ENCODE measurements around the gene CLIP2.

The CLIP2 gene

GRCh38 chr7:74302745-74303221, 13.6 kb downstream of the CLIP2 start:
- ATAC-seq (ENCODE audit: low read depth) (no peak; the same call in 2 of the 3 replicates), DNase-seq (ENCODE audit: low spot score) (no peak)
- no peaks in the 10 kb centered on the region for H3K9me3 ChIP-seq (ENCODE audit: severe bottlenecking)
- peaks cover 11% of the 10 kb centered on the region for H3K4me1 ChIP-seq (ENCODE audit: insufficient read depth, poor library complexity, severe bottlenecking)
- no peak overlapping the region for H3K27ac ChIP-seq (ENCODE audit: poor library complexity, severe bottlenecking)
- no peaks in the 10 kb centered on the region for H3K27me3 ChIP-seq (ENCODE audit: insufficient read depth, poor library complexity, severe bottlenecking)
- no peaks in the 10 kb centered on the region for H3K36me3 ChIP-seq (ENCODE audit: low read depth)
- no peak for TF ChIP-seq CTCF (IDR thresholded peaks at IDR 0.05; ENCODE audit: poor library complexity, severe bottlenecking)
- H3K4me3 ChIP-seq (ENCODE audit: severe bottlenecking), result no peak overlapping the region

- Histone ChIP-seq H3K27me3 (ENCODE audit: insufficient read depth, poor library complexity, severe bottlenecking) (no peaks in the 10 kb centered on the region), H3K9me3 (ENCODE audit: severe bottlenecking) (no peaks in the 10 kb centered on the region), H3K4me1 (ENCODE audit: insufficient read depth, poor library complexity, severe bottlenecking) (peaks cover 11% of the 10 kb centered on the region), H3K4me3 (ENCODE audit: severe bottlenecking) (no peak overlapping the region), H3K27ac (ENCODE audit: poor library complexity, severe bottlenecking) (no peak overlapping the region), H3K36me3 (ENCODE audit: low read depth) (no peaks in the 10 kb centered on the region)
- DNase-seq (ENCODE audit: low spot score), result no peak
- no peak for TF ChIP-seq CTCF (IDR thresholded peaks at IDR 0.05; ENCODE audit: poor library complexity, severe bottlenecking)
- no peak for ATAC-seq (ENCODE audit: low read depth)
Measured at GRCh38 chr7:74304550-74304949, 15.3 kb downstream of the CLIP2 start.

GRCh38 chr7:74306004-74306729, 17.0 kb downstream of the CLIP2 start:
- Histone ChIP-seq H3K4me3 (ENCODE audit: severe bottlenecking) (no peak overlapping the region), H3K36me3 (ENCODE audit: low read depth) (no peaks in the 10 kb centered on the region), H3K27me3 (ENCODE audit: insufficient read depth, poor library complexity, severe bottlenecking) (no peaks in the 10 kb centered on the region), H3K9me3 (ENCODE audit: severe bottlenecking) (no peaks in the 10 kb centered on the region), H3K27ac (ENCODE audit: poor library complexity, severe bottlenecking) (peak overlapping the region; percentile 95), H3K4me1 (ENCODE audit: insufficient read depth, poor library complexity, severe bottlenecking) (peaks cover 11% of the 10 kb centered on the region)
- ATAC-seq (ENCODE audit: low read depth) (no peak), DNase-seq (ENCODE audit: low spot score) (no peak)
- no peak for TF ChIP-seq CTCF (IDR thresholded peaks at IDR 0.05; ENCODE audit: poor library complexity, severe bottlenecking)

GRCh38 chr7:74306730-74307469, 17.7 kb downstream of the CLIP2 start:
- no peak for TF ChIP-seq CTCF (IDR thresholded peaks at IDR 0.05; ENCODE audit: poor library complexity, severe bottlenecking)
- Histone ChIP-seq H3K4me3 (ENCODE audit: severe bottlenecking) (no peak overlapping the region), H3K36me3 (ENCODE audit: low read depth) (no peaks in the 10 kb centered on the region), H3K27me3 (ENCODE audit: insufficient read depth, poor library complexity, severe bottlenecking) (no peaks in the 10 kb centered on the region), H3K4me1 (ENCODE audit: insufficient read depth, poor library complexity, severe bottlenecking) (peaks cover 17% of the 10 kb centered on the region), H3K27ac (ENCODE audit: poor library complexity, severe bottlenecking) (peak overlapping the region; percentile 95), H3K9me3 (ENCODE audit: severe bottlenecking) (no peaks in the 10 kb centered on the region)
- peak; percentile 56 for ATAC-seq (ENCODE audit: low read depth)
- no peak for DNase-seq (ENCODE audit: low spot score)

All from RWPE2 (cell line).